Kidney (tissue), 14 donors: ENCODE measurements around the gene NINL. TPM values are rescaled to one million over a fixed set of nuclear protein-coding genes. Genes with fewer than 3 reads are reported as not detected.

Experiments used
- DNase-seq, 5 donors: peaks; one replicate each; pipeline ENCODE4 v3.0.0-alpha.2; 2013 to 2020
- FAIRE-seq: peaks from 2 replicates; lab custom pipeline; 2012; peaks lifted over from hg19 to GRCh38; lab: Jason Lieb, UNC
- H3K27ac ChIP-seq, 2 donors: one replicate each; pipeline ENCODE4 v1.7.0; 2013; ENCODE audit warnings: low read depth in 2 of 2, low read length in 2 of 2, inconsistent platforms in 1 of 2
- H3K27me3 ChIP-seq: one replicate; pipeline ENCODE4 v1.7.1; 2013; ENCODE audit warnings: low read length, inconsistent platforms; ENCODE audit not compliant: control insufficient read depth, insufficient read depth
- H3K36me3 ChIP-seq, 3 donors: one replicate each; pipeline versions ENCODE4 v1.7.0 to v1.7.1; 2013; ENCODE audit warnings: low read length in 3 of 3, control low read depth in 1 of 3, inconsistent platforms in 1 of 3; ENCODE audit not compliant: insufficient read depth in 3 of 3, control insufficient read depth in 2 of 3
- H3K4me1 ChIP-seq, 3 donors: one replicate each; pipeline versions ENCODE4 v1.7.0 to v1.7.1; 2013; ENCODE audit warnings: low read length in 3 of 3, inconsistent platforms in 1 of 3, low read depth in 1 of 3; ENCODE audit not compliant: control insufficient read depth in 2 of 3, insufficient read depth in 2 of 3
- H3K4me3 ChIP-seq, 3 donors: one replicate each; pipeline versions ENCODE4 v1.7.0 to v1.8.1; 2013; ENCODE audit warnings: low read length in 3 of 3, control low read depth in 1 of 3, inconsistent platforms in 1 of 3
- H3K9ac ChIP-seq, 3 donors: one replicate each; pipeline versions ENCODE4 v1.7.0 to v1.7.1; 2013; ENCODE audit warnings: low read length in 3 of 3, control low read depth in 1 of 3, inconsistent platforms in 1 of 3
- H3K9me3 ChIP-seq, 3 donors: one replicate each; pipeline versions ENCODE4 v1.7.0 to v1.7.1; 2013; ENCODE audit warnings: low read length in 3 of 3, control low read depth in 1 of 3, inconsistent platforms in 1 of 3; ENCODE audit not compliant: control insufficient read depth in 2 of 3, insufficient read depth in 1 of 3
- CTCF ChIP-seq: IDR thresholded peaks from 3 replicates; pipeline ENCODE4 v1.5.1; 2012; ENCODE audit warnings: mild to moderate bottlenecking, moderate library complexity, borderline replicate concordance; ENCODE audit not compliant: insufficient read depth; ENCODE audit errors: extremely low read depth
- intact Hi-C: fragments of 100-400 bp; cut with DNase I; formaldehyde crosslinking; loops from one replicate; pipeline ENCODE4 v1.11.1; 2022
- polyA plus RNA-seq: library from polyadenylated mRNA; stranded (reverse); fragments of 350-450 nt; fragmentation: Illumina TruSeq; extraction: RNeasy Lipid Tissue Mini Kit (QIAGEN cat#74804); gene quantifications from one replicate; pipeline ENCODE4 v1.2.3, GENCODE V29; 2014; ENCODE audit warnings: low read depth, low replicate concordance; ENCODE audit not compliant: insufficient read depth
- total RNA-seq: library from RNA; stranded (reverse); fragmentation: NEBNext Ultra II Directional; extraction: Animal tissue kit (Norgen Biotek cat#: 25700); gene quantifications from one replicate; pipeline ENCODE4 v1.2.1, GENCODE V29; 2021
- donor health status: control.
- donor health status: control.
- donor health status: control.
- donor health status: control.
- donor health status: control.
- donor health status: DM: yes; HTN: yes; CAD: no.
- donor health status: Normal renal cell carcinoma (clear cell type).

The NINL gene
- total and polyA plus RNA-seq, 2 donors from 2014 or later, result 23.4 to 25.2 TPM

GRCh38 chr20:25466846-25467245, 118.5 kb downstream of the NINL start:
- DNase-seq (no peak), FAIRE-seq (no peak)
- H3K27ac ChIP-seq, result no peak overlapping the region
- TF ChIP-seq CTCF, result no peak
- H3K27me3 ChIP-seq, result no peaks in the 10 kb centered on the region
- H3K9me3 ChIP-seq, result no peaks in the 10 kb centered on the region
- H3K36me3 ChIP-seq, result peaks cover 4 to 46% (median 28%) of the 10 kb centered on the region in 3 donors
- H3K4me3 ChIP-seq, result no peak overlapping the region
- intact Hi-C loops, result no loop called here
- no peak overlapping the region for H3K9ac ChIP-seq
- H3K4me1 ChIP-seq, result no peaks in the 10 kb centered on the region

- H3K9me3 ChIP-seq, result no peaks in the 10 kb centered on the region
- peaks cover 4 to 46% (median 26%) of the 10 kb centered on the region in 3 donors for H3K36me3 ChIP-seq
- H3K9ac ChIP-seq, result no peak overlapping the region
- peak in 1 of 5 donors; percentile 54 for DNase-seq
- intact Hi-C loops, result no loop called here
- no peak for FAIRE-seq
- no peaks in the 10 kb centered on the region for H3K4me1 ChIP-seq
- TF ChIP-seq CTCF, result no peak
- no peak overlapping the region for H3K27ac ChIP-seq
- H3K27me3 ChIP-seq, result no peaks in the 10 kb centered on the region
- H3K4me3 ChIP-seq, result no peak overlapping the region
These were observed 119.8 kb downstream of the NINL start for GRCh38 chr20:25465243-25466135.

GRCh38 chr20:25464501-25465242, 120.7 kb downstream of the NINL start:
- Histone ChIP-seq H3K9ac (no peak overlapping the region), H3K36me3 (peaks cover 0 to 41% (median 19%) of the 10 kb centered on the region in 3 donors), H3K9me3 (no peaks in the 10 kb centered on the region), H3K4me3 (no peak overlapping the region), H3K27me3 (no peaks in the 10 kb centered on the region), H3K4me1 (no peaks in the 10 kb centered on the region), H3K27ac (no peak overlapping the region)
- FAIRE-seq (no peak), DNase-seq (no peak)
- intact Hi-C loops, result no loop called here
- no peak for TF ChIP-seq CTCF
